NB4 (cell line): ENCODE results near the gene GPR68.

ENCODE experiments used
- MYC ChIP-seq: IDR thresholded peaks from 2 replicates; pipeline ENCODE4 v1.6.1; 2011; ENCODE audit warnings: low read depth, low read length
- POLR2A ChIP-seq: IDR thresholded peaks from 2 replicates; pipeline ENCODE4 v1.6.1; 2011; ENCODE audit warnings: mild to moderate bottlenecking; ENCODE audit not compliant: insufficient read length; ENCODE audit errors: extremely low read depth
- TF ChIP-seq, protein P1 (sequence below): IDR thresholded peaks from one replicate; pipeline ENCODE4 v1.5.1; 2012; ENCODE audit warnings: low read depth, low read length
- TF ChIP-seq, protein P2 (sequence below): IDR thresholded peaks from 2 replicates; pipeline ENCODE4 v1.6.1; 2011; ENCODE audit warnings: low read depth, low read length

GRCh38 chr14:91205459-91205858 lies 39.0 kb downstream of the GPR68 start:
- TF ChIP-seq POLR2A: no peak
- TF ChIP-seq, protein P1, sequence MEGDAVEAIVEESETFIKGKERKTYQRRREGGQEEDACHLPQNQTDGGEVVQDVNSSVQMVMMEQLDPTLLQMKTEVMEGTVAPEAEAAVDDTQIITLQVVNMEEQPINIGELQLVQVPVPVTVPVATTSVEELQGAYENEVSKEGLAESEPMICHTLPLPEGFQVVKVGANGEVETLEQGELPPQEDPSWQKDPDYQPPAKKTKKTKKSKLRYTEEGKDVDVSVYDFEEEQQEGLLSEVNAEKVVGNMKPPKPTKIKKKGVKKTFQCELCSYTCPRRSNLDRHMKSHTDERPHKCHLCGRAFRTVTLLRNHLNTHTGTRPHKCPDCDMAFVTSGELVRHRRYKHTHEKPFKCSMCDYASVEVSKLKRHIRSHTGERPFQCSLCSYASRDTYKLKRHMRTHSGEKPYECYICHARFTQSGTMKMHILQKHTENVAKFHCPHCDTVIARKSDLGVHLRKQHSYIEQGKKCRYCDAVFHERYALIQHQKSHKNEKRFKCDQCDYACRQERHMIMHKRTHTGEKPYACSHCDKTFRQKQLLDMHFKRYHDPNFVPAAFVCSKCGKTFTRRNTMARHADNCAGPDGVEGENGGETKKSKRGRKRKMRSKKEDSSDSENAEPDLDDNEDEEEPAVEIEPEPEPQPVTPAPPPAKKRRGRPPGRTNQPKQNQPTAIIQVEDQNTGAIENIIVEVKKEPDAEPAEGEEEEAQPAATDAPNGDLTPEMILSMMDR: no peak
- no peak for TF ChIP-seq MYC
- TF ChIP-seq, protein P2, sequence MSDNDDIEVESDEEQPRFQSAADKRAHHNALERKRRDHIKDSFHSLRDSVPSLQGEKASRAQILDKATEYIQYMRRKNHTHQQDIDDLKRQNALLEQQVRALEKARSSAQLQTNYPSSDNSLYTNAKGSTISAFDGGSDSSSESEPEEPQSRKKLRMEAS: no peak
